ENCODE data around the gene CD244.
"Not testable (repeated sequence)": the region's sequence is repeated elsewhere in the genome, so short reads cannot be mapped to it uniquely, and the experiment has no call there.

CD244 gene

GRCh38 chr1:160807247-160807646, 55.4 kb downstream of the CD244 start:
- no peak for DNase-seq

GRCh38 chr1:160806784-160807183, 55.9 kb downstream of the CD244 start:
- DNase-seq = no peak

GRCh38 chr1:160806109-160806665, 56.5 kb downstream of the CD244 start:
- no peak for DNase-seq

GRCh38 chr1:160801836-160802580, 60.7 kb downstream of the CD244 start:
- DNase-seq = no peak

GRCh38 chr1:160800645-160801408, 61.9 kb downstream of the CD244 start:
- DNase-seq = no peak

GRCh38 chr1:160800142-160800541, 62.5 kb downstream of the CD244 start:
- no peak for DNase-seq

GRCh38 chr1:160799641-160800040, 63.0 kb downstream of the CD244 start:
- no peak for DNase-seq

- DNase-seq = no peak
Measured at GRCh38 chr1:160798439-160798838, 64.2 kb downstream of the CD244 start.

- no peak for DNase-seq
Measured at GRCh38 chr1:160797861-160798273, 64.8 kb downstream of the CD244 start.

GRCh38 chr1:160797271-160797709, 65.4 kb downstream of the CD244 start:
- no peak for DNase-seq

- no peak for DNase-seq
Measured at GRCh38 chr1:160795951-160796383, 66.7 kb downstream of the CD244 start, which contains the start of gene LY9. LY9 (plus strand) TSS chr1:160796174; CDS start chr1:160796188, 14 bp downstream.

GRCh38 chr1:160794376-160794775, 68.3 kb downstream of the CD244 start:
- DNase-seq = no peak

GRCh38 chr1:160789702-160790611, 72.7 kb downstream of the CD244 start:
- no peak for DNase-seq

GRCh38 chr1:160789051-160789701, 73.5 kb downstream of the CD244 start:
- no peak for DNase-seq

GRCh38 chr1:160782988-160783765, 79.5 kb downstream of the CD244 start:
- not testable (repeated sequence) for DNase-seq

- no peak for DNase-seq
Measured at GRCh38 chr1:160781914-160782689, 80.6 kb downstream of the CD244 start.

GRCh38 chr1:160781186-160781766, 81.4 kb downstream of the CD244 start:
- no peak for DNase-seq

GRCh38 chr1:160780398-160780755, 82.3 kb downstream of the CD244 start:
- DNase-seq = no peak

Measured in left hindlimb (tissue), 1 donor.